A549 (cell line): ENCODE measurements around the gene ZNF385A.

Source experiments
- EP300 ChIP-seq, 2 experiments: fragments of >200 bp; sonication (Bioruptor Twin); formaldehyde crosslinking; IDR thresholded peaks; 2 replicates in 1 of 2; 3 replicates in 1 of 2; pipeline ENCODE4 v1.6.1; 2016 to 2017
- JUNB ChIP-seq: fragments of >200 bp; sonication (Bioruptor Twin); formaldehyde crosslinking; IDR thresholded peaks from 2 replicates; pipeline ENCODE4 v1.6.1; 2016
- KDM5A ChIP-seq: fragments of 200-600 bp; sonication (generic); IDR thresholded peaks from 2 replicates; pipeline ENCODE4 v1.6.1; 2016; ENCODE audit warnings: antibody characterized with exemption, mild to moderate bottlenecking
- NFE2L2 ChIP-seq: fragments of 150-350 bp; conservative IDR thresholded peaks from 2 replicates; pipeline ENCODE4 v1.6.1; 2014; ENCODE audit warnings: low read length
- POLR2A ChIP-seq: IDR thresholded peaks from 2 replicates; pipeline ENCODE4 v1.6.1; 2012; ENCODE audit warnings: mild to moderate bottlenecking, low read length
- RCOR1 ChIP-seq: fragments of 150-350 bp; IDR thresholded peaks from 2 replicates; pipeline ENCODE4 v1.6.1; 2014; ENCODE audit warnings: antibody characterized with exemption, low read length, low read depth
- TF ChIP-seq, protein P1 (sequence below): fragments of >200 bp; sonication (Bioruptor Twin); formaldehyde crosslinking; IDR thresholded peaks from 3 replicates; pipeline ENCODE4 v1.5.1; 2016
- TF ChIP-seq, protein P2 (sequence below): fragments of >200 bp; sonication (Bioruptor Twin); formaldehyde crosslinking; IDR thresholded peaks from 3 replicates; pipeline ENCODE4 v1.6.1; 2016
- TF ChIP-seq, protein P3 (sequence below): IDR thresholded peaks from 2 replicates; pipeline ENCODE4 v1.6.1; 2012

DNA sequence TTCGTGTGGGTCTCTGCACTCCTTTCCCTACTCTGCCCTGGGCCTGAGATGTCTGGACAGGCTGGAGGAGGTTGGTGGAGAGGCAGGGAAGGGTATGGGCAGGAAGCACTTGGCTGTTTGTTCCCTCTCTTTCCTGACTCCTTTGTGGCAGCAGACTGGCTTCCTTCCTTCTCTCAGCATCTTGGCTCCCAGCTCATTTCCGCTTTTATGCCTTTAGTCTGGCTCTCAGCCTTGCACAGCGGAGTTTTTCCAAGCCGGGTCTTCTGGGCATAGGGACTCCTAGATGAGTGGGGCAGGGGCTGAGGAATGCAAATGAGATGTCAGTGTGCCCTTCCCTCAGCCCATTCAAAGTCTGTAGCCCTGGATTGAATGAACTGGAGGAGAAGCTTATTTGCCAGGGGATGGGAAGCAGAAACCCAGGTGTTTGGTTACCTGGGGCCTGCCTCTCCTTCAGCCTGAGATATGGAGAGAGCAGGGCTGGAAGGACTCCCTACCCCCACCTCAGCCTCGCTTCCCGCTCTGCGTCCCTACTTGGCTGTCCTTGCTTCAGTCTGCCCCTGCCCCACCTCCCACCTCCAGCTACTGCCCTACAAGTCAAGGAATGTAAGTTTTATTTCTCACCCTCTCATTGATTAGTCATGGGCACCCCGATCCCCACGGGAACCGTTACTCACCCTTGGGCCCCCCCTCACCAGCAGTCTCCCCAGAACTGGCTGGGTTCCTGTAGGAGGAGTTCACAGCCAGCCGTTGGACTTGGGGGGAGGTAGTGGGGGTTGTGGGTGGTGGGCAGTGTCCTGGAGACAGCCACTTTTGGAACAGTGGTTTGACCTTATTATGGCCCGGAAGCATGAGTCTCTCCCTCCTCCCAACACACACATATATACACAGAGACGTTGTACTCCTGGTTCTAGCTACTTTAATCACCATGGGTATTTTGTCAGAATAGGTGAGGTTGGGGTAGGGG, 43.8 kb upstream of the ZNF385A start:
- TF ChIP-seq, protein P1, sequence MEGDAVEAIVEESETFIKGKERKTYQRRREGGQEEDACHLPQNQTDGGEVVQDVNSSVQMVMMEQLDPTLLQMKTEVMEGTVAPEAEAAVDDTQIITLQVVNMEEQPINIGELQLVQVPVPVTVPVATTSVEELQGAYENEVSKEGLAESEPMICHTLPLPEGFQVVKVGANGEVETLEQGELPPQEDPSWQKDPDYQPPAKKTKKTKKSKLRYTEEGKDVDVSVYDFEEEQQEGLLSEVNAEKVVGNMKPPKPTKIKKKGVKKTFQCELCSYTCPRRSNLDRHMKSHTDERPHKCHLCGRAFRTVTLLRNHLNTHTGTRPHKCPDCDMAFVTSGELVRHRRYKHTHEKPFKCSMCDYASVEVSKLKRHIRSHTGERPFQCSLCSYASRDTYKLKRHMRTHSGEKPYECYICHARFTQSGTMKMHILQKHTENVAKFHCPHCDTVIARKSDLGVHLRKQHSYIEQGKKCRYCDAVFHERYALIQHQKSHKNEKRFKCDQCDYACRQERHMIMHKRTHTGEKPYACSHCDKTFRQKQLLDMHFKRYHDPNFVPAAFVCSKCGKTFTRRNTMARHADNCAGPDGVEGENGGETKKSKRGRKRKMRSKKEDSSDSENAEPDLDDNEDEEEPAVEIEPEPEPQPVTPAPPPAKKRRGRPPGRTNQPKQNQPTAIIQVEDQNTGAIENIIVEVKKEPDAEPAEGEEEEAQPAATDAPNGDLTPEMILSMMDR = no peak
- TF ChIP-seq RCOR1 = no peak
- TF ChIP-seq, protein P2, sequence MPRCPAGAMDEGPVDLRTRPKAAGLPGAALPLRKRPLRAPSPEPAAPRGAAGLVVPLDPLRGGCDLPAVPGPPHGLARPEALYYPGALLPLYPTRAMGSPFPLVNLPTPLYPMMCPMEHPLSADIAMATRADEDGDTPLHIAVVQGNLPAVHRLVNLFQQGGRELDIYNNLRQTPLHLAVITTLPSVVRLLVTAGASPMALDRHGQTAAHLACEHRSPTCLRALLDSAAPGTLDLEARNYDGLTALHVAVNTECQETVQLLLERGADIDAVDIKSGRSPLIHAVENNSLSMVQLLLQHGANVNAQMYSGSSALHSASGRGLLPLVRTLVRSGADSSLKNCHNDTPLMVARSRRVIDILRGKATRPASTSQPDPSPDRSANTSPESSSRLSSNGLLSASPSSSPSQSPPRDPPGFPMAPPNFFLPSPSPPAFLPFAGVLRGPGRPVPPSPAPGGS = no peak
- TF ChIP-seq KDM5A = no peak
- no peak for TF ChIP-seq EP300 (IDR thresholded peaks at IDR 0.05)
- TF ChIP-seq, protein P3, sequence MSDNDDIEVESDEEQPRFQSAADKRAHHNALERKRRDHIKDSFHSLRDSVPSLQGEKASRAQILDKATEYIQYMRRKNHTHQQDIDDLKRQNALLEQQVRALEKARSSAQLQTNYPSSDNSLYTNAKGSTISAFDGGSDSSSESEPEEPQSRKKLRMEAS = no peak
- TF ChIP-seq JUNB = no peak
- TF ChIP-seq NFE2L2 = no peak
- no peak for TF ChIP-seq POLR2A
